ENCODE measurements around the gene DCAF11. TPM values are rescaled to one million over a fixed set of nuclear protein-coding genes. Genes with fewer than 3 reads are reported as not detected.

The DCAF11 gene
- total RNA-seq, 1 donor from 2014 or later: 84.3 TPM

DNA sequence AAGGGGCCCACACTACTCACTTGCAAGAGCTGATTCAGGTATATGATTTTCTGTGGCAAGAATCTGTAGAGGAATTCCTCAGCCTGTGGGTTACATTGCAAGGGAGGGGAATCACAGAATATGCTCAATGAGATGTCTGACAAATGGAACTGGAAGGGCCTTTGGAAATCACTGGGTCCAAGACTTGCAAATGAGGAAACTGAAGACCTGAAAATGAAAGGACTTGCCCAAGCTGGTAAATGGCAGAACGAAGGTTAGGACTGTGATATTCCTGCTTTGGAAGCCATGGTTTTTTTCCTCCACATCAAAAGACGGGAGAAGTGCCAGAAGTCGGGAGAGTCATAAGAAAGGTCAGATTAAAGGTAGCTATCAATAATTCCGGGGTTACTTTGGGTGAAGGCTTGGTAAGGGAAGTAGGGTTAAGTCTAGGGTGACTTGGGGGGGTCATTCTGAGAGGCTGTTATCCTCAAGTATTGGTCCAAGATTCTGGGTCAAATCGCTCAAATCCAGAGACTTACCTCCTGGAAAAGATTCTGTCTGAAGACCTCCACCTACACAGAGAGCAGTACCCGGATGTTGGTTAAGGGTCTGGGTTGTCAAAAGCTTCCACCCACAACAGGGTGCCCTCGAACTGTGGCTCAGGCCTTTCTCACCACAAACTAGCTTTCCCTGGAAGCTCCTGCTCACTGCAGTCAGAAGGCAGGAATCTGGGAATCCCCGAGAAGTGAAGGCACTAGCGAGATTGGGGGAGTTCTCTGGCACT lies 31.3 kb downstream of the DCAF11 start:
- Mint-ChIP-seq H3K27ac (peak overlapping the region; percentile 94), H3K27me3 (no peaks in the 10 kb centered on the region), H3K4me3 (peak overlapping the region; percentile 97), H3K9me3 (no peaks in the 10 kb centered on the region), H3K4me1 (peaks cover 61% of the 10 kb centered on the region), H3K36me3 (ENCODE audit: low read depth) (peaks cover 70% of the 10 kb centered on the region)
- intact Hi-C loops (cut with micrococcal nuclease): loop anchor here (1.0 to 2.0 kb wide), 6 partner anchors 10 to 825 kb away; partner anchors contain the start of genes GMPR2, IPO4, NEDD8 and PABPN1
- ChIA-PET CTCF (interaction anchor here (0.8 to 4.2 kb wide), 6 partner anchors 10 to 163 kb away, joined by 3 to 45 read pairs (median 11); partner anchors contain the start of genes DCAF11, IRF9, PCK2 and PSME1), POLR2A (interaction anchor here (0.6 to 4.6 kb wide), 23 partner anchors 9 to 284 kb away, joined by 3 to 94 read pairs (median 10); partner anchors contain the start of genes CBLN3, CHMP4A, DCAF11 and IPO4)
- DNase-seq: no peak
- no peak for ATAC-seq (ENCODE audit: low read depth)
- TF ChIP-seq CTCF (IDR thresholded peaks at IDR 0.05): no peak

- TF ChIP-seq CTCF (IDR thresholded peaks at IDR 0.05): no peak
- DNase-seq (peak; percentile 84), ATAC-seq (ENCODE audit: low read depth) (peak; percentile 74)
- H3K27me3 Mint-ChIP-seq: no peaks in the 10 kb centered on the region
- H3K4me3 Mint-ChIP-seq: peak within 1 kb of the TSS; percentile 97
- H3K27ac Mint-ChIP-seq: peak within 1 kb of the TSS; percentile 94
- ChIA-PET CTCF (interaction anchor here (0.9 to 4.2 kb wide), 6 partner anchors 10 to 285 kb away, joined by 3 to 45 read pairs (median 11); partner anchors contain the start of genes DCAF11, IRF9, PCK2 and PSME1), POLR2A (interaction anchor here (0.6 to 4.6 kb wide), 35 partner anchors 9 to 579 kb away, joined by 3 to 94 read pairs (median 5); partner anchors contain the start of genes AP1G2, CARMIL3, CBLN3 and CHMP4A)
- intact Hi-C loops (cut with micrococcal nuclease): loop anchor here (1.0 to 2.0 kb wide), 6 partner anchors 10 to 826 kb away; partner anchors contain the start of genes GMPR2, IPO4, NEDD8 and PABPN1
- H3K36me3 Mint-ChIP-seq (ENCODE audit: low read depth): peaks cover 73% of the 10 kb centered on the region
- H3K9me3 Mint-ChIP-seq: no peaks in the 10 kb centered on the region
- H3K4me1 Mint-ChIP-seq: peaks cover 58% of the 10 kb centered on the region
These were observed 31.9 kb downstream of the DCAF11 start, which contains the start of gene PSME2 for GRCh38 chr14:24146453-24146977. TSS of gene PSME2 (minus strand) at chr14:24146610. CDS start at chr14:24146581, 29 bp downstream.

DNA sequence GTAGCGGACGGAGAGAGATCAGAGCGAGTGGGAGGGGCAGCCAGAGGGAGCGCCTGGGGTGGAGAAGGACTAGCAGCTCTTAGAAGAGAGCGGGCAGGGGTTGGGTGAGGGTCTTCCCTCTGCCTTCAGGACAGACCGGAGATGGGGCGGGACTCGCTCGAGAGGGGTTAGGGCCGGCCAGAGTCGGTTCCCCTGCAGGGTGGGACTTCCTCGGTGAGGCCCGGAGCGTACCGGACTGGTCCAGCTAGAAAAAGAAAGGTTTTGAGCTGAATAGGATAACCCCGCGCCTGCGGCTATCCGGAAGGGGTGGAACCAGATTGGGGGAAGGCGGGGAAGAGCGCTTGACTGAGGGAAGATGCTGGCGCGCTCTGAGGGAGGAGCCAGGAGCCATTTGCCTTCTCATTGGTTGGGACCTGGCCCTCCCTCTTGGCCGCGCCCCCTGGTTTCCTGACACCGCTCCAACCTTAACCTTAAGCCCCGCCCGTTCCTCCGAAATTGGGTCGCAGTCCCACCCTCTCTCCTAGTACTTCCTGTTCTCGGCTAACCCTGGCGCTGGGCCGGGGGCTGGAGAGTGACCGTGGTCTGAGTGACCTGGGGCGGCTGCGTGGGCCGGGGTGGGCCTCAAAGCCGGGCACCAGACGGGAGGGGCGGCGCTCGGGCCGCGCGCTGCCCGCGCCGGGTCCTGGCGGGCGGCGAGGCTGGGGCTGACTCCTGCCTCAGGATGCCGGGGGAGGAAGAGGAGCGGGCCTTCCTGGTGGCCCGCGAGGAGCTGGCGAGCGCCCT lies 32.6 kb downstream of the DCAF11 start, which contains the start of gene RNF31:
RNF31 (plus strand) TSS at position 521 of the 783 bp plus-strand sequence; CDS start at position 722, 201 bp downstream.
- ATAC-seq (ENCODE audit: low read depth): peak; percentile 85
- H3K4me1 Mint-ChIP-seq: peaks cover 51% of the 10 kb centered on the region
- ChIA-PET CTCF (interaction anchor here (0.9 to 4.2 kb wide), 6 partner anchors 11 to 284 kb away, joined by 3 to 45 read pairs (median 11); partner anchors contain the start of genes DCAF11, IRF9, PCK2 and PSME1), POLR2A (interaction anchor here (0.6 to 4.6 kb wide), 32 partner anchors 8 to 580 kb away, joined by 3 to 94 read pairs (median 5); partner anchors contain the start of genes AP1G2, CARMIL3, CBLN3 and CHMP4A)
- peak within 1 kb of the TSS; percentile 97 for H3K4me3 Mint-ChIP-seq
- TF ChIP-seq CTCF (IDR thresholded peaks at IDR 0.05): no peak
- no peaks in the 10 kb centered on the region for H3K9me3 Mint-ChIP-seq
- DNase-seq: peak; percentile 91
- peaks cover 73% of the 10 kb centered on the region for H3K36me3 Mint-ChIP-seq (ENCODE audit: low read depth)
- H3K27me3 Mint-ChIP-seq: no peaks in the 10 kb centered on the region
- H3K27ac Mint-ChIP-seq: peak within 1 kb of the TSS; percentile 94
- intact Hi-C loops (cut with micrococcal nuclease): loop anchor here (1.0 to 2.0 kb wide), 13 partner anchors 11 to 826 kb away; partner anchors contain the start of genes CHMP4A, DCAF11, GMPR2 and IPO4

- Mint-ChIP-seq H3K4me3 (peak overlapping the region; percentile 97), H3K4me1 (peaks cover 48% of the 10 kb centered on the region), H3K27me3 (no peaks in the 10 kb centered on the region), H3K27ac (peak overlapping the region; percentile 46), H3K36me3 (ENCODE audit: low read depth) (peaks cover 72% of the 10 kb centered on the region), H3K9me3 (no peaks in the 10 kb centered on the region)
- DNase-seq: no peak
- TF ChIP-seq CTCF (IDR thresholded peaks at IDR 0.05): no peak
- ChIA-PET POLR2A (interaction anchor here (0.7 to 4.6 kb wide), 12 partner anchors 11 to 218 kb away, joined by 4 to 94 read pairs (median 20); partner anchors contain the start of genes CHMP4A, DCAF11, IPO4 and IRF9), CTCF (interaction anchor here (3.9 to 4.2 kb wide), 2 partner anchors 13 to 39 kb away, joined by 28 to 45 read pairs; partner anchors contain the start of gene IRF9)
- intact Hi-C loops (cut with micrococcal nuclease): loop anchor here (1.0 to 2.0 kb wide), 10 partner anchors 13 to 827 kb away; partner anchors contain the start of genes CHMP4A, DCAF11, IPO4 and IRF9
- ATAC-seq (ENCODE audit: low read depth): no peak
These were observed 33.3 kb downstream of the DCAF11 start for GRCh38 chr14:24147761-24148428.
